ENCODE measurements around the gene PROSER3. TPM values are rescaled to one million over a fixed set of nuclear protein-coding genes. Genes with fewer than 3 reads are reported as not detected.

The PROSER3 gene
- total RNA-seq, 1 experiment from 2014 or later = 37.3 TPM

GRCh38 chr19:35734889-35735288, 23.1 kb upstream of the PROSER3 start:
- H3K9me3 Mint-ChIP-seq (ENCODE audit: unreplicated experiment) = no peaks in the 10 kb centered on the region
- TF ChIP-seq CTCF (IDR thresholded peaks at IDR 0.05; ENCODE audit: unreplicated experiment) = no peak
- H3K36me3 Mint-ChIP-seq (ENCODE audit: insufficient read depth, unreplicated experiment) = peaks cover 46% of the 10 kb centered on the region
- no peak for DNase-seq (ENCODE audit: unreplicated experiment)
- H3K27ac Mint-ChIP-seq (ENCODE audit: low read depth, unreplicated experiment) = peak overlapping the region; percentile 54
- BruUV-seq (replicated peaks) = no TSS peak
- intact Hi-C loops (cut with micrococcal nuclease) = no loop called here
- H3K27me3 Mint-ChIP-seq (ENCODE audit: insufficient read depth, unreplicated experiment) = no peaks in the 10 kb centered on the region
- CTCF ChIA-PET = interaction anchor here (0.6 to 0.9 kb wide), 2 partner anchors 27 to 148 kb away, joined by 3 read pairs; no protein-coding TSS in a partner anchor
- POLR2A ChIA-PET = no interaction called here
- no peaks in the 10 kb centered on the region for H3K4me1 Mint-ChIP-seq (ENCODE audit: insufficient read depth, unreplicated experiment)
- no peak overlapping the region for H3K4me3 Mint-ChIP-seq (ENCODE audit: unreplicated experiment)

GRCh38 chr19:35736913-35737886, 20.8 kb upstream of the PROSER3 start:
- ChIA-PET CTCF (interaction anchor here (0.7 to 1.5 kb wide), 6 partner anchors 17 to 363 kb away, joined by 3 to 8 read pairs (median 4); no protein-coding TSS in a partner anchor), POLR2A (interaction anchor here (1.0 to 1.3 kb wide), 2 partner anchors 8 to 23 kb away, joined by 3 to 4 read pairs; partner anchors contain the start of genes PSENEN and U2AF1L4)
- peaks cover under 1% of the 10 kb centered on the region for H3K4me1 Mint-ChIP-seq (ENCODE audit: insufficient read depth, unreplicated experiment)
- intact Hi-C loops (cut with micrococcal nuclease) = no loop called here
- peaks cover 31% of the 10 kb centered on the region for H3K36me3 Mint-ChIP-seq (ENCODE audit: insufficient read depth, unreplicated experiment)
- BruUV-seq (replicated peaks) = no TSS peak
- DNase-seq (ENCODE audit: unreplicated experiment) = no peak
- no peak for TF ChIP-seq CTCF (IDR thresholded peaks at IDR 0.05; ENCODE audit: unreplicated experiment)
- H3K4me3 Mint-ChIP-seq (ENCODE audit: unreplicated experiment) = no peak overlapping the region
- H3K9me3 Mint-ChIP-seq (ENCODE audit: unreplicated experiment) = no peaks in the 10 kb centered on the region
- H3K27ac Mint-ChIP-seq (ENCODE audit: low read depth, unreplicated experiment) = no peak overlapping the region
- H3K27me3 Mint-ChIP-seq (ENCODE audit: insufficient read depth, unreplicated experiment) = no peaks in the 10 kb centered on the region

GRCh38 chr19:35738021-35738886, 19.7 kb upstream of the PROSER3 start:
- Mint-ChIP-seq H3K27me3 (ENCODE audit: insufficient read depth, unreplicated experiment) (no peaks in the 10 kb centered on the region), H3K9me3 (ENCODE audit: unreplicated experiment) (no peaks in the 10 kb centered on the region), H3K4me3 (ENCODE audit: unreplicated experiment) (no peak overlapping the region), H3K27ac (ENCODE audit: low read depth, unreplicated experiment) (no peak overlapping the region), H3K36me3 (ENCODE audit: insufficient read depth, unreplicated experiment) (peaks cover 37% of the 10 kb centered on the region), H3K4me1 (ENCODE audit: insufficient read depth, unreplicated experiment) (peaks cover 5% of the 10 kb centered on the region)
- CTCF ChIA-PET = interaction anchor here (1.0 to 1.5 kb wide), 3 partner anchors 18 to 190 kb away, joined by 4 to 8 read pairs (median 8); no protein-coding TSS in a partner anchor
- intact Hi-C loops (cut with micrococcal nuclease) = no loop called here
- TSS peak; percentile 62 for BruUV-seq (replicated peaks)
- POLR2A ChIA-PET = interaction anchor here (1.3 kb wide), 1 partner anchor 22 kb away, joined by 4 read pairs; no protein-coding TSS in a partner anchor
- no peak for TF ChIP-seq CTCF (IDR thresholded peaks at IDR 0.05; ENCODE audit: unreplicated experiment)
- no peak for DNase-seq (ENCODE audit: unreplicated experiment)
